ENCODE results near the gene ZNHIT6.

Gene ZNHIT6

DNA sequence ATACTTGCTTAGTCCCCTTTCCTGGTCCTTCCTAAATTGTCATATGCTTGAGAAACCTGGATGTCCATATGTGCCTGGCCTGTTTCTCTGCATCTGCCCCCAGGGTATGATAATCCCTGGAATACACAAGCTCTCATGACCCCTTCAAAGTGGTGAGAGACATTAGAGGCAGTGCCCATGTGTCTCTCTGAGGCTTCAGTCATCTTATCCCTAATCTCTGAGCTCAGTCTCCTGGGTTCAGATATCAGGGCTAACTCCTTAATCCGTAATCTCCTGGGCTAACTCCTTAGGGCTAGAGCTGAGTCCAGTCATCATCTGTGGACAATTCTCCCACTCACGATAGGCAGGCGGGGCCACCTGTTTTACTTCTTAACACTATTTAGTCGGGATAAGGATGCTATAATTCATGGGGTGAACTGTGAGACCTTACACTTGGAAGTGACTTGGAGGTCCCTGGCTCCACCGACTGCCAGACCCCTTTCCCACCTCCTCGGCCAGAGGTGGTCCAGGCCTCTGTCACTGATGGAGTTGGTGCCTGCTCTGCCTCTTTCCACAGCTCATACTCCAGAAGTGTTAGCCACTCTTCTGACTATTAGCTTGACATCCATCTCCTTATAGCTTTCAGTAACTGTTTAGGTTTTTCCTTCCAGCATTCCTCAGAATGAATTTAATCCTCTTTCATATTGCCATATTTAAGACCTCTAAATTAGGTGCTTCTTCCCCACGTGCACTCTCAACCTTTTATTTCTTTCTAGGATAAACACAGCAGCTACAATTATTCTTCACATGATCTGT lies 105.0 kb downstream of the ZNHIT6 start:
- H3K4me1 Mint-ChIP-seq (ENCODE audit: low read depth): no peaks in the 10 kb centered on the region
- H3K4me3 Mint-ChIP-seq: no peak overlapping the region
- no peaks in the 10 kb centered on the region for H3K9me3 Mint-ChIP-seq
- H3K27me3 Mint-ChIP-seq: no peaks in the 10 kb centered on the region
- no peaks in the 10 kb centered on the region for H3K36me3 Mint-ChIP-seq (ENCODE audit: low read depth)
- no peak for DNase-seq
- H3K27ac Mint-ChIP-seq: no peak overlapping the region

- Mint-ChIP-seq H3K36me3 (ENCODE audit: low read depth) (no peaks in the 10 kb centered on the region), H3K27ac (no peak overlapping the region), H3K4me3 (no peak overlapping the region), H3K9me3 (no peaks in the 10 kb centered on the region), H3K27me3 (no peaks in the 10 kb centered on the region), H3K4me1 (ENCODE audit: low read depth) (no peaks in the 10 kb centered on the region)
- no peak for DNase-seq
Observed at GRCh38 chr1:85602571-85602970, 105.7 kb downstream of the ZNHIT6 start.

- Mint-ChIP-seq H3K4me1 (ENCODE audit: low read depth) (no peaks in the 10 kb centered on the region), H3K4me3 (no peak overlapping the region), H3K9me3 (no peaks in the 10 kb centered on the region), H3K27me3 (no peaks in the 10 kb centered on the region), H3K27ac (no peak overlapping the region), H3K36me3 (ENCODE audit: low read depth) (no peaks in the 10 kb centered on the region)
- DNase-seq: no peak
Observed at GRCh38 chr1:85601901-85602300, 106.3 kb downstream of the ZNHIT6 start.

- DNase-seq: no peak
- no peak overlapping the region for H3K27ac Mint-ChIP-seq
- H3K27me3 Mint-ChIP-seq: no peaks in the 10 kb centered on the region
- no peak overlapping the region for H3K4me3 Mint-ChIP-seq
- H3K36me3 Mint-ChIP-seq (ENCODE audit: low read depth): no peaks in the 10 kb centered on the region
- no peaks in the 10 kb centered on the region for H3K4me1 Mint-ChIP-seq (ENCODE audit: low read depth)
- no peaks in the 10 kb centered on the region for H3K9me3 Mint-ChIP-seq
Observed at GRCh38 chr1:85599681-85600080, 108.6 kb downstream of the ZNHIT6 start.
